NOMO-1 treated with dmso at 0.1 percent for 144 hours (cell line): ENCODE results near the gene CFAP46.
"Not testable (repeated sequence)": the region's sequence is repeated elsewhere in the genome, so short reads cannot be mapped to it uniquely, and the experiment has no call there.

ENCODE experiments used
- DNase-seq: peaks from one replicate; lab custom pipeline; 2025; ENCODE audit not compliant: unreplicated experiment; lab: John Stamatoyannopoulos, UW

CFAP46 gene

GRCh38 chr10:132832186-132832969, 110.0 kb downstream of the CFAP46 start:
- no peak for DNase-seq

DNA sequence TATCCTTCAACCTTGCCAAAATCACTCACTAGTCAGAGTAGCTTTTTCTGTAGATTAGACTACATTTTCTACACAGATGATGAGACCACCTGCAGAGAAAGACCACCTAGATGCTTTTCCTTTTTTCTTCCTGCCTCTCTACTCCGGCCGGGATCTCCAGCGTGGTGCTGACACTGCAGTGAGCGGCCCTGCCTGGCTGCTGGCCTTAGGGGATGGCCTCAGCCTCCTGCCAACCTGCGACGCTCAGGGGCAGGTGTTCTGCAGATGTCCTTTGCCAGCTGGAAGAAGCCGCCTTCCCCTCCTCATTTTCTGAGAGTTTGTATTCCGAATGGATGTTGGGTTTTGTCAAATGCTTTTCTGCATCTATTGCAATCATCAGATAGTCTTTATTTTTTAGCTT, 113.0 kb downstream of the CFAP46 start:
- no peak for DNase-seq

GRCh38 chr10:132828681-132829080, 113.7 kb downstream of the CFAP46 start:
- DNase-seq = no peak

DNA sequence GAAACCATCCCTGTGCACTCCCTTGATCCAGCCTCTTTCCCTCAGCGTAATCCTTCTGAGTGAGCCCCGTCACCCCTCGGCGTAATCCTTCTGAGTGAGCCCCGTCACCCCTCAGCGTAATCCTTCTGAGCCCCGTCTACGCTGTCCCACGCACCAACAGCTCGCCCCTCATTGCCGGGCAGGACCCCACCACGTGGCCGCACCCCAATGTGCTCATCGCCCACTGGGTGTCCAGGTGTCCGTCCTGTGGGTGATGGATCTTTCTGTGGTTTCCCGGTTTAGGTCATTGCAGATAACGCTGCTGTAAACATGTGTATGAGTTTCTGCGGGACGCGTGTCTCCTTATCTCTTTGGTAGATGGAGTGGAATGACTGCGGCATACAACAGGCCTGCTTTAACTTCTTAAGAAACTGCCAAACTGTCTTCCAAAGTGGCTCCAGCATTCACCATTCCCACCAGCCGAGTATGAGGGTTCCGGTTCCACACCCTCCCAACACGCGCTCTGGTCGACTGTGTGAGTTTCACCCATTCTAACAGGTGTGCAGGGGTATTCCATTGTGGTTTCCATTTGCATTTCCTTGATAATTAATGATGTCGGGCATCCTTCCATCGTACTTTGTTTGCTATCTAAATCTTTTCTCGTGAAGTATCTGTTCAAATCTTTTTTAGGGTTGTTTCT, 114.4 kb downstream of the CFAP46 start:
- no peak for DNase-seq

- DNase-seq = no peak
Measured at GRCh38 chr10:132827423-132827789, 115.0 kb downstream of the CFAP46 start.

DNA sequence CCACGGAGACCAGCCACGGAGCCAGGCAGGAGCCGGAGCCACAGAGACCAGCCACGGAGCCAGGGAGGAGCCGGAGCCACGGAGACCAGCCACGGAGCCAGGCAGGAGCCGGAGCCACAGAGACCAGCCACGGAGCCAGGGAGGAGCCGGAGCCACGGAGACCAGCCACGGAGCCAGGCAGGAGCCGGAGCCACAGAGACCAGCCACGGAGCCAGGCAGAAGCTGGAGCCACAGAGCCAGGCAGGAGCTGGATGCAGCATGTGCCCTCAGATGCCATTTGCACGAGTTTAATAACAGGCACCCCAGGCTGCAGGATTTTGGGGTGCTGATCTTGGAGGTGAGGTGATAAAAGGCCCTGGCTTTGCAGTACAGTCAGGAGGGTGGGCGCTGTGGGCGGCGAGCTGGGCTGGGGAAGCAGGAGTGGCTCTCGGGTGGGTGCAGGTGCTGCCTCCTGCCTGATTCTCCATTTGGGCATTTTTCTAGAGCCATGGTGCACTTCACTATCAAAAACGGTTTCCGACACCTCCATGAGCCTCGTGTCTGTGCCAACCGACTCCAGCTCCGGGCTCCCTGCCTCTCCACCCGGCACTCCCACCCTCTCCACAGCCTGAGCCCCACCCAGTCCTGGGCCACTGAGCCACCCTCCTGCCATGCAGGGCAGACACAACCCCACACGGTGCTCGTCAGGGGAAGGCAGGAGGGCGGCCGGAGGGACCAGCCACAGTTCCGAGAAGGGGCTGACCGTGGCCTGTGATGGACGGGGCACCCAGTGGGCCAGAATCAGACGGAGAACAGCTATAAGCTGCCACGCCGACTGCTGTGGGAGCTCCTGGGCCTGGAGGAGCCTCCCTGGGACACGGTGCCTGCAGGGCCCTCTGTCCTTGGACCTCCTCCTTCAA, 115.6 kb downstream of the CFAP46 start:
- no peak for DNase-seq

DNA sequence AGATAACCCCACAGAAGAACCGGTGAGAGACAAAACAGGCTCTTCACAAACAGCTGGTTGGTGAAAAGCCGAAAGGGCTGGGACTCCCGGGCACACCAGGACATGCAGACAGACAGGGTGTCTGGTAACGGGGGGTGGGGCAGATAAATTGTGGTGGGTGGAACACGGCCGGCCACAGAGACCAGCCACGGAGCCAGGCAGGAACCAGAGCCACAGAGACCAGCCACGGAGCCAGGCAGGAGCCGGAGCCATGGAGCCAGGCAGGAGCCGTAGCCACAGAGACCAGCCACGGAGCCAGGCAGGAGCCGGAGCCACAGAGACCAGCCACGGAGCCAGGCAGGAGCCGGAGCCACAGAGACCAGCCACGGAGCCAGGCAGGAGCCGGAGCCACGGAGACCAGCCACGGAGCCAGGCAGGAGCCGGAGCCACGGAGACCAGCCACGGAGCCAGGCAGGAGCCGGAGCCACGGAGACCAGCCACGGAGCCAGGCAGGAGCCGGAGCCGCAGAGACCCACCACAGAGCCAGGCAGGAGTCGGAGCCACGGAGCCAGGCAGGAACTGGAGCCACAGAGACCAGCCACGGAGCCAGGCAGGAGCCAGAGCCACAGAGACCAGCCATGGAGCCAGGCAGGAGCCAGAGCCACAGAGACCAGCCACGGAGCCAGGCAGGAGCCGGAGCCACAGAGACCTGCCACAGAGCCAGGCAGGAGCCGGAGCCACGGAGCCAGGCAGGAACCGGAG, 116.4 kb downstream of the CFAP46 start:
- DNase-seq = not testable (repeated sequence)

GRCh38 chr10:132820056-132820455, 122.3 kb downstream of the CFAP46 start:
- no peak for DNase-seq

DNA sequence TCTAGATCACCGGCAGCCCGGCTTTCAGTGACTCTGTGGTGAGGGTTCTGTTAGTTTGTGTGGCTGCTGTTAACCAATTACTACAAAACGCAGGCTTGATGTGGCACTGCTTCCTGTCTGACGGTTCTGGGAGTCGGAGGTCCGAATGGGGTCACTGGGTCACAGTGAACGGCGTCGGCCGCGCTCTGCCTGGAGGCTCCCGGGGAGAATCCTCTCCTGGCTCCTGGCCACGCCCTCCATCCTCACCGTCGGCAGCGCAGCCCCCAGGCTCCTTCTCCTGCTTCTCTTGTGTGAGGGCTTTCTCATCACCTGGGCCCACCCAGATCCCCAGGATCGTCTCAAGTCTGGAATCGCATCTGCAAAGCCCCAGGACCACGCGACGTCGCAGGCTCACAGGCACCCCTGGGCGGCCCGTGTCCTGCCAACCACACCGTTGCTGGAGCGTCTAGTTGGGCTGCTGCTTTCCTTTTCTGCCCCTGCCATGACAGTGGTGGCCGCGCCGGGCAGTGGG, 124.6 kb downstream of the CFAP46 start:
- no peak for DNase-seq

GRCh38 chr10:132816718-132817117, 125.7 kb downstream of the CFAP46 start:
- no peak for DNase-seq

GRCh38 chr10:132815168-132815857, 127.1 kb downstream of the CFAP46 start:
- DNase-seq = no peak

- DNase-seq = no peak
Measured at GRCh38 chr10:132814469-132814856, 127.9 kb downstream of the CFAP46 start.

GRCh38 chr10:132813560-132814468, 128.6 kb downstream of the CFAP46 start:
- DNase-seq = no peak

- DNase-seq = no peak
Measured at GRCh38 chr10:132813001-132813401, 129.4 kb downstream of the CFAP46 start.

DNA sequence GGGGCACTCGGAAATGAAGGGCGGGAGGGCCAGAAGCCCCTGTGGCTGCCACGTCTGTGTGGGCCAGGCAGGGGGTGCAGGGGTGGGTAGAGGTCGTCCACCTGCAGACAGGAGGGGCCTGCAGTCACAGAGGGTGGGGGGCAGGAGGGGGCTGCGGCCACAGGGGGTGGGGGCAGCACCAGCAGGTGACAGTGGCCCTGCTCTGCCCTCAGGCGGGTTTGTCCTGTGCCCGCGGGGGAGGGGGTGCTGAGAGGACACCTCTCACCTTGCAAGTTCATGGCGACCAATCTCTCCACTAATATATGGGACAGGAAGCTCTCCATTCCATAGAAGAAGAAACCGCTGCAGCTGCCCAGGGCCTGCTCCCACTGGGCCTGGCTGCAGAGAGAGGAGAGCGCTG, 129.8 kb downstream of the CFAP46 start:
- DNase-seq = no peak

DNA sequence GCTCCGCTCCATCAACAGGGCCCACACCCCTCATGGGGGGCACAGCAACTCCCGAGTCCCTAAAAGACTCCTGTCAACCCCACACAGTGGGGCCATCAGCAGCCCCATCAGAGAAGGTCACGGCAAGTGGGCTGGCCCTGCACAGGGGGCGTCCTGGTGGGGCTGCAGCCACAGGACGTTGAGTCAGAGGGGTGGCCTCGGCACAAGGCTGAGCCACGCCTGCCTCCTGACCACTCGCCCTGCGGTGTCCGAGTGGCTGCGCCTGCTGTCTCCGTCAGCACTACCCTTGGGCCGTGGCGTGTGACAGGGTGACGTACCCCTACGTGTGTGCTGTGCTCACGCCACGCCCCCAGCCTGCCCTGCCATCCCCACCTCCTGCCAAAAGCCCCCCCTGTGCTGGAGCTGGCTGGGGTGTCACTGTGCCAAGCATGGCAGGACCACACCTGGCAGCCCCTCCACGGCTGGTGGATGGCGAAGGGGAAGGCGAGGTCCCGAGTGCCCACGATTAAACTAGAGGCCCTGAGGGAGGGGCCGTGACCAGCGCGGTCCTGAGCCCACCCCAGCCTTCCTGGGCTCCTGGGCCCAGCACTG, 130.4 kb downstream of the CFAP46 start:
- no peak for DNase-seq

GRCh38 chr10:132810807-132811700, 131.3 kb downstream of the CFAP46 start:
- no peak for DNase-seq
